Measurements from ENCODE around the gene ALG2. TPM values are rescaled to one million over a fixed set of nuclear protein-coding genes. Genes with fewer than 3 reads are reported as not detected.

Gene ALG2
- total RNA-seq, 2 experiments from 2014 or later: 22.8 to 31.1 TPM

- Mint-ChIP-seq H3K27me3 (peaks cover 5% of the 10 kb centered on the region), H3K4me1 (peaks cover 54% of the 10 kb centered on the region), H3K4me3 (no peak overlapping the region), H3K27ac (no peak overlapping the region), H3K36me3 (ENCODE audit: low read depth) (no peaks in the 10 kb centered on the region), H3K9me3 (ENCODE audit: low read depth) (no peaks in the 10 kb centered on the region)
- intact Hi-C loops (cut with DNase I, micrococcal nuclease): loop anchor here in 1 of 2 experiments (10.0 kb wide), 1 partner anchor 837 kb away; the partner anchor contains the start of genes ERP44 and INVS
- DNase-seq: no peak
- ChIA-PET POLR2A (no interaction called here), CTCF (interaction anchor here (0.6 kb wide), 1 partner anchor 1344 kb away, joined by 3 read pairs; no protein-coding TSS in a partner anchor)
- no peak for ATAC-seq
These were observed 36.1 kb upstream of the ALG2 start for GRCh38 chr9:99257723-99258389.

- Mint-ChIP-seq H3K27me3 (peaks cover 5% of the 10 kb centered on the region), H3K36me3 (ENCODE audit: low read depth) (no peaks in the 10 kb centered on the region), H3K27ac (no peak overlapping the region), H3K4me1 (peaks cover 64% of the 10 kb centered on the region), H3K4me3 (no peak overlapping the region), H3K9me3 (ENCODE audit: low read depth) (no peaks in the 10 kb centered on the region)
- no peak for DNase-seq
- ChIA-PET POLR2A (no interaction called here), CTCF (interaction anchor here (0.6 to 1.3 kb wide), 5 partner anchors 10 to 35 kb away, joined by 3 to 6 read pairs (median 3); no protein-coding TSS in a partner anchor)
- intact Hi-C loops (cut with DNase I, micrococcal nuclease): loop anchor here in 1 of 2 experiments (10.0 kb wide), 1 partner anchor 839 kb away; the partner anchor contains the start of genes ERP44 and INVS
- no peak for ATAC-seq
These were observed 33.9 kb upstream of the ALG2 start for GRCh38 chr9:99255651-99256050.

- peak overlapping the region; percentile 95 for H3K27ac Mint-ChIP-seq
- peak overlapping the region; percentile 58 for H3K4me3 Mint-ChIP-seq
- peaks cover 60% of the 10 kb centered on the region for H3K4me1 Mint-ChIP-seq
- peak; percentile 95 for DNase-seq
- POLR2A ChIA-PET: interaction anchor here (1.3 kb wide), 2 partner anchors 32 to 565 kb away, joined by 3 to 5 read pairs; partner anchors contain the start of genes ALG2 and SEC61B
- ATAC-seq: peak; percentile 83
- intact Hi-C loops (cut with DNase I, micrococcal nuclease): loop anchor here (1.0 to 10.0 kb wide), 12 partner anchors 15 to 997 kb away; partner anchors contain the start of genes SEC61B (in 2 of the 2), ERP44 (in 1 of the 2), INVS (in 1 of the 2) and STX17 (in 1 of the 2)
- no peaks in the 10 kb centered on the region for H3K9me3 Mint-ChIP-seq (ENCODE audit: low read depth)
- peaks cover 5% of the 10 kb centered on the region for H3K27me3 Mint-ChIP-seq
- H3K36me3 Mint-ChIP-seq (ENCODE audit: low read depth): no peaks in the 10 kb centered on the region
- CTCF ChIA-PET: interaction anchor here (0.7 to 1.3 kb wide), 4 partner anchors 10 to 32 kb away, joined by 3 to 4 read pairs (median 3); partner anchors contain the start of genes ALG2 and SEC61B
These were observed 32.2 kb upstream of the ALG2 start for GRCh38 chr9:99253772-99254431.

- H3K4me3 Mint-ChIP-seq: peak overlapping the region; percentile 58
- POLR2A ChIA-PET: interaction anchor here (1.3 kb wide), 1 partner anchor 31 kb away, joined by 5 read pairs; the partner anchor contains the start of genes ALG2 and SEC61B
- ATAC-seq (peak; percentile 67), DNase-seq (peak; percentile 74)
- intact Hi-C loops (cut with DNase I, micrococcal nuclease): loop anchor here (1.0 to 10.0 kb wide), 9 partner anchors 14 to 996 kb away; partner anchors contain the start of genes ERP44 (in 1 of the 2), INVS (in 1 of the 2), SEC61B (in 1 of the 2) and STX17 (in 1 of the 2)
- CTCF ChIA-PET: interaction anchor here (1.3 kb wide), 1 partner anchor 9 kb away, joined by 3 read pairs; no protein-coding TSS in a partner anchor
- peak overlapping the region; percentile 95 for H3K27ac Mint-ChIP-seq
- no peaks in the 10 kb centered on the region for H3K9me3 Mint-ChIP-seq (ENCODE audit: low read depth)
- no peaks in the 10 kb centered on the region for H3K36me3 Mint-ChIP-seq (ENCODE audit: low read depth)
- H3K4me1 Mint-ChIP-seq: peaks cover 56% of the 10 kb centered on the region
- peaks cover 5% of the 10 kb centered on the region for H3K27me3 Mint-ChIP-seq
These were observed 31.4 kb upstream of the ALG2 start for GRCh38 chr9:99253134-99253533.

- H3K4me3 Mint-ChIP-seq: no peak overlapping the region
- no peak for DNase-seq
- ATAC-seq: no peak
- H3K27ac Mint-ChIP-seq: no peak overlapping the region
- peaks cover 50% of the 10 kb centered on the region for H3K4me1 Mint-ChIP-seq
- H3K36me3 Mint-ChIP-seq (ENCODE audit: low read depth): no peaks in the 10 kb centered on the region
- peaks cover 5% of the 10 kb centered on the region for H3K27me3 Mint-ChIP-seq
- intact Hi-C loops (cut with DNase I, micrococcal nuclease): loop anchor here (5.0 to 10.0 kb wide), 6 partner anchors 69 to 994 kb away; partner anchors contain the start of genes ERP44 (in 1 of the 2), INVS (in 1 of the 2), STX17 (in 1 of the 2) and TBC1D2 (in 1 of the 2)
- CTCF ChIA-PET: no interaction called here
- POLR2A ChIA-PET: no interaction called here
- H3K9me3 Mint-ChIP-seq (ENCODE audit: low read depth): no peaks in the 10 kb centered on the region
These were observed 29.4 kb upstream of the ALG2 start for GRCh38 chr9:99251157-99251556.

- no peaks in the 10 kb centered on the region for H3K36me3 Mint-ChIP-seq (ENCODE audit: low read depth)
- H3K4me1 Mint-ChIP-seq: peaks cover 38% of the 10 kb centered on the region
- POLR2A ChIA-PET: no interaction called here
- DNase-seq (peak; percentile 65), ATAC-seq (peak; percentile 43)
- H3K4me3 Mint-ChIP-seq: no peak overlapping the region
- H3K27ac Mint-ChIP-seq: peak overlapping the region; percentile 65
- CTCF ChIA-PET: interaction anchor here (1.0 kb wide), 1 partner anchor 29 kb away, joined by 3 read pairs; no protein-coding TSS in a partner anchor
- H3K27me3 Mint-ChIP-seq: no peaks in the 10 kb centered on the region
- no peaks in the 10 kb centered on the region for H3K9me3 Mint-ChIP-seq (ENCODE audit: low read depth)
- intact Hi-C loops (cut with DNase I, micrococcal nuclease): loop anchor here (5.0 to 10.0 kb wide), 6 partner anchors 67 to 992 kb away; partner anchors contain the start of genes ERP44 (in 1 of the 2), INVS (in 1 of the 2), STX17 (in 1 of the 2) and TBC1D2 (in 1 of the 2)
These were observed 27.9 kb upstream of the ALG2 start for GRCh38 chr9:99249619-99250018.

- no peak overlapping the region for H3K4me3 Mint-ChIP-seq
- ATAC-seq: peak; percentile 36
- intact Hi-C loops (cut with DNase I, micrococcal nuclease): no loop called here
- no peak for DNase-seq
- H3K27ac Mint-ChIP-seq: no peak overlapping the region
- H3K9me3 Mint-ChIP-seq (ENCODE audit: low read depth): no peaks in the 10 kb centered on the region
- H3K36me3 Mint-ChIP-seq (ENCODE audit: low read depth): peaks cover 13% of the 10 kb centered on the region
- H3K27me3 Mint-ChIP-seq: no peaks in the 10 kb centered on the region
- POLR2A ChIA-PET: no interaction called here
- CTCF ChIA-PET: interaction anchor here (1.0 kb wide), 1 partner anchor 8 kb away, joined by 3 read pairs; no protein-coding TSS in a partner anchor
- peaks cover 7% of the 10 kb centered on the region for H3K4me1 Mint-ChIP-seq
These were observed 22.9 kb upstream of the ALG2 start for GRCh38 chr9:99244344-99245260.

GRCh38 chr9:99241106-99241505 lies 19.4 kb upstream of the ALG2 start:
- H3K27me3 Mint-ChIP-seq: no peaks in the 10 kb centered on the region
- ATAC-seq: no peak
- intact Hi-C loops (cut with DNase I, micrococcal nuclease): no loop called here
- H3K9me3 Mint-ChIP-seq (ENCODE audit: low read depth): no peaks in the 10 kb centered on the region
- H3K4me3 Mint-ChIP-seq: no peak overlapping the region
- peaks cover 25% of the 10 kb centered on the region for H3K4me1 Mint-ChIP-seq
- CTCF ChIA-PET: interaction anchor here (0.8 to 2.1 kb wide), 4 partner anchors 9 to 78 kb away, joined by 3 to 8 read pairs (median 4); no protein-coding TSS in a partner anchor
- DNase-seq: no peak
- H3K27ac Mint-ChIP-seq: no peak overlapping the region
- H3K36me3 Mint-ChIP-seq (ENCODE audit: low read depth): peaks cover 29% of the 10 kb centered on the region
- POLR2A ChIA-PET: no interaction called here

GRCh38 chr9:99239341-99240060 lies 17.8 kb upstream of the ALG2 start:
- Mint-ChIP-seq H3K27ac (no peak overlapping the region), H3K9me3 (ENCODE audit: low read depth) (no peaks in the 10 kb centered on the region), H3K36me3 (ENCODE audit: low read depth) (peaks cover 29% of the 10 kb centered on the region), H3K27me3 (no peaks in the 10 kb centered on the region), H3K4me3 (no peak overlapping the region), H3K4me1 (peaks cover 33% of the 10 kb centered on the region)
- ChIA-PET CTCF (interaction anchor here (0.6 to 1.1 kb wide), 3 partner anchors 41 to 63 kb away, joined by 3 read pairs; no protein-coding TSS in a partner anchor), POLR2A (no interaction called here)
- intact Hi-C loops (cut with DNase I, micrococcal nuclease): loop anchor here in 1 of 2 experiments (2.0 kb wide), 1 partner anchor 13 kb away; no protein-coding TSS in a partner anchor
- no peak for DNase-seq
- ATAC-seq: no peak

GRCh38 chr9:99238331-99238730 lies 16.6 kb upstream of the ALG2 start:
- H3K27me3 Mint-ChIP-seq: no peaks in the 10 kb centered on the region
- DNase-seq: no peak
- H3K4me1 Mint-ChIP-seq: peaks cover 32% of the 10 kb centered on the region
- ChIA-PET CTCF (interaction anchor here (1.0 kb wide), 1 partner anchor 17 kb away, joined by 3 read pairs; the partner anchor contains the start of genes ALG2 and SEC61B), POLR2A (no interaction called here)
- peak; percentile 53 for ATAC-seq
- intact Hi-C loops (cut with DNase I, micrococcal nuclease): loop anchor here in 1 of 2 experiments (2.0 kb wide), 1 partner anchor 14 kb away; no protein-coding TSS in a partner anchor
- no peak overlapping the region for H3K27ac Mint-ChIP-seq
- peaks cover 34% of the 10 kb centered on the region for H3K36me3 Mint-ChIP-seq (ENCODE audit: low read depth)
- H3K9me3 Mint-ChIP-seq (ENCODE audit: low read depth): no peaks in the 10 kb centered on the region
- H3K4me3 Mint-ChIP-seq: no peak overlapping the region

Data from activated CD4-positive, alpha-beta T cell treated with anti-CD3 and anti-CD28 coated beads for 36 hours (primary cell).